Esophagus muscularis mucosa (tissue), 4 donors: Measurements from ENCODE around the gene SLX4. TPM values are rescaled to one million over a fixed set of nuclear protein-coding genes. Genes with fewer than 3 reads are reported as not detected.

Experiments used
- DNase-seq: peaks from one replicate; pipeline ENCODE4 v3.0.0-alpha.2; 2017; ENCODE audit errors: extremely low spot score
- H3K27ac ChIP-seq, 4 donors: fragments of 200-600 bp; sonication (generic); replicated peaks in 1 of 4; 1 replicate in 3 of 4; 2 replicates in 1 of 4; pipeline ENCODE4 v1.5.1; 2016 to 2019; ENCODE audit warnings: mild to moderate bottlenecking in 1 of 4
- H3K27me3 ChIP-seq, 4 donors: fragments of 200-600 bp; sonication (generic); one replicate each; pipeline versions ENCODE4 v1.5.1 to v1.6.0; 2016 to 2019
- H3K36me3 ChIP-seq, 4 donors: fragments of 200-600 bp; sonication (generic); one replicate each; pipeline ENCODE4 v1.5.1; 2016 to 2019
- H3K4me1 ChIP-seq, 4 donors: fragments of 200-600 bp; sonication (generic); one replicate each; pipeline ENCODE4 v1.5.1; 2016 to 2019
- H3K4me3 ChIP-seq, 4 donors: fragments of 200-600 bp; sonication (generic); 1 replicate in 2 of 4; 2 replicates in 2 of 4; pipeline ENCODE4 v1.5.1; 2016 to 2019; ENCODE audit warnings: mild to moderate bottlenecking in 4 of 4, moderate library complexity in 1 of 4
- H3K9me3 ChIP-seq, 4 donors: fragments of 200-600 bp; sonication (generic); 1 replicate in 3 of 4; 2 replicates in 1 of 4; pipeline ENCODE4 v1.5.1; 2016 to 2019
- EP300 ChIP-seq: sonication (generic); formaldehyde crosslinking; IDR thresholded peaks from one replicate; pipeline ENCODE4 v1.6.1; 2017; ENCODE audit warnings: antibody characterized with exemption
- POLR2A ChIP-seq: fragments of 450-650 bp; IDR thresholded peaks from one replicate; pipeline ENCODE4 v1.6.1; 2017; ENCODE audit warnings: antibody characterized with exemption, moderate library complexity, mild to moderate bottlenecking, low read depth
- POLR2AphosphoS5 ChIP-seq, 2 donors: sonication (generic); formaldehyde crosslinking; IDR thresholded peaks; one replicate each; pipeline ENCODE4 v1.6.1; 2017; ENCODE audit warnings: antibody characterized with exemption in 2 of 2
- WGBS: methylation state at CpG from one replicate; pipeline ENCODE4 v1.1.5; 2018; 5-methylcytosine and 5-hydroxymethylcytosine counted together
- intact Hi-C: fragments of 100-400 bp; cut with DNase I; formaldehyde crosslinking; loops from one replicate; pipeline ENCODE4 v1.15.1; 2023
- total RNA-seq, 4 donors: library from RNA; depleted of rRNA; stranded (reverse); fragments of >200 nt; gene quantifications; one replicate each; pipeline versions ENCODE4 v1.1.0 to v1.2.1, GENCODE V29; 2016
- TF ChIP-seq, protein P1 (sequence below), 3 experiments: fragments of 200-600 bp in 2 of 3; fragments of 450-650 bp in 1 of 3; sonication (generic) in 2 of 3; IDR thresholded peaks; one replicate each; pipeline ENCODE4 v1.5.1; 2017 to 2019; ENCODE audit warnings: antibody characterized with exemption in 3 of 3, mild to moderate bottlenecking in 2 of 3, moderate library complexity in 1 of 3

SLX4 gene
- total RNA-seq, 4 donors from 2014 or later = 3.0 to 5.8 (median 3.9) TPM

DNA sequence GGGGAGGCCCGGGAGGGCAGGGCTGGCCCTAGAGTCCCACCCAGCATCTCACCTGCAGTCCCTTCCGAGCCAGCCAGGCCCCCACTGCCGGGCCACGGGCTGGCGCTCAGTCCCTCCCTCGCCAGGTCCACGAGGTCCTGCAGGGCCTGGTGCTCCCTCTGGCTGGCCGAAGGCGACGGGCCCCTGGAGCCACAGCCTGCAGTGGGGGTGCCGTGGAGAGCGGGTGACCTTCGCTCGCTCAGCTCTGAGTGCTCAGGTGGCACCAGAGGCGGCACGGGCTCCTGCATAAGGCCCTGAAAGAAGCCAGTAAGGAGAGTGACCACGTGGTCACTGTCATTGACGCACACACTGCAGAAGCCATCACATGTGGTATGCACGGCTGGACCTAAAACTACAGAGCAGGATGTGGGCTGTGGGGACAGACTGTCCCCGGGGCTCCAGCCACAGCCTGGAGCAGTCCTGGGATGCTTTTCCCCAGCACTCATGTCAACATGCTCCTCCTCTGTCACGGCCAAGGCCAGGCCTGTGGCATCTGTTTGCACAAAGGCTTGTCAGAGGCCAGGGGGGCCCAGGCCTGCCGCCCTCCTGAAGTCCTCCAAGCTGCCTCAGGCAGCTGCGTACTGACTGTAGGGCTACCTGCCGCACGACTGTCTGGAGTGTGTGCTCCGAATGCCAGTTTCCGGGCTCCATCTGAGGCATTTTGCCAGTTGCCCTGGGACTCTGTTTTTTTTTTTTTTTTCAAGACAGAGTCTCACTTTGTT is 15.1 kb downstream of the SLX4 start:
- Histone ChIP-seq H3K4me1 (no peaks in the 10 kb centered on the region), H3K4me3 (no peak overlapping the region), H3K27ac (no peak overlapping the region), H3K36me3 (peaks cover 8 to 75% (median 30%) of the 10 kb centered on the region in 4 donors), H3K9me3 (no peaks in the 10 kb centered on the region), H3K27me3 (no peaks in the 10 kb centered on the region)
- intact Hi-C loops = no loop called here
- TF ChIP-seq, protein P1, sequence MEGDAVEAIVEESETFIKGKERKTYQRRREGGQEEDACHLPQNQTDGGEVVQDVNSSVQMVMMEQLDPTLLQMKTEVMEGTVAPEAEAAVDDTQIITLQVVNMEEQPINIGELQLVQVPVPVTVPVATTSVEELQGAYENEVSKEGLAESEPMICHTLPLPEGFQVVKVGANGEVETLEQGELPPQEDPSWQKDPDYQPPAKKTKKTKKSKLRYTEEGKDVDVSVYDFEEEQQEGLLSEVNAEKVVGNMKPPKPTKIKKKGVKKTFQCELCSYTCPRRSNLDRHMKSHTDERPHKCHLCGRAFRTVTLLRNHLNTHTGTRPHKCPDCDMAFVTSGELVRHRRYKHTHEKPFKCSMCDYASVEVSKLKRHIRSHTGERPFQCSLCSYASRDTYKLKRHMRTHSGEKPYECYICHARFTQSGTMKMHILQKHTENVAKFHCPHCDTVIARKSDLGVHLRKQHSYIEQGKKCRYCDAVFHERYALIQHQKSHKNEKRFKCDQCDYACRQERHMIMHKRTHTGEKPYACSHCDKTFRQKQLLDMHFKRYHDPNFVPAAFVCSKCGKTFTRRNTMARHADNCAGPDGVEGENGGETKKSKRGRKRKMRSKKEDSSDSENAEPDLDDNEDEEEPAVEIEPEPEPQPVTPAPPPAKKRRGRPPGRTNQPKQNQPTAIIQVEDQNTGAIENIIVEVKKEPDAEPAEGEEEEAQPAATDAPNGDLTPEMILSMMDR (IDR thresholded peaks at IDR 0.05) = no peak
- TF ChIP-seq EP300 = no peak
- no peak for TF ChIP-seq POLR2A
- no peak for TF ChIP-seq POLR2AphosphoS5 (IDR thresholded peaks at IDR 0.05)
- no peak for DNase-seq
- WGBS = 86% methylated on average over 25 of the region's 27 CpGs

DNA sequence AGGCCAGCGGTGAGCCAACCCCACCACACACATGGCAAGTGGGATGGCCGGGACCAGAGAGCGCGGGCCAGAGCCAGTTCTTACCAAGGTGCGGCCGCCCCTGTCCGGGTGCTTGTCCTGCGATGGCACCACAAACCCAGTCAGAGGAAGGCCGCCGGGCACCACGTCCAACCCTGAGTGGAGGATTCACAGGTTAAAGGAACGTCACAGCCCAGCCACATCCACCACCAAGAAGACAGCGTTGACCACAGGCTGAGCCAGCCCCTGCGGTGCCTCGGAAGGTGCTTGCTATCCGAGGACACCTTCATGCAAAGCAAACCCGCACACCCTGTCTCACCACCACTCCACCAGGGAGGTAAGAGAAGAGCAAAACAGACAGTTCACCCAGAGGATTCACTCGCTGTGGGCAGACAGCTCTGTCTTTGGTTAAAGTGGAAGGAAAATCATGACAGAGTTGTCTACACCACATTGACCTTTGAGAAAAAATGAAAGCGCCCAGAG is 15.8 kb downstream of the SLX4 start:
- no peak for DNase-seq
- Histone ChIP-seq H3K4me3 (no peak overlapping the region), H3K36me3 (peaks cover 4 to 75% (median 30%) of the 10 kb centered on the region in 4 donors), H3K4me1 (no peaks in the 10 kb centered on the region), H3K9me3 (no peaks in the 10 kb centered on the region), H3K27me3 (no peaks in the 10 kb centered on the region), H3K27ac (no peak overlapping the region)
- TF ChIP-seq POLR2A = no peak
- no peak for TF ChIP-seq EP300
- no peak for TF ChIP-seq POLR2AphosphoS5 (IDR thresholded peaks at IDR 0.05)
- TF ChIP-seq, protein P1 (IDR thresholded peaks at IDR 0.05) = no peak
- 97% methylated on average over 19 of the region's 19 CpGs for WGBS
- intact Hi-C loops = no loop called here

DNA sequence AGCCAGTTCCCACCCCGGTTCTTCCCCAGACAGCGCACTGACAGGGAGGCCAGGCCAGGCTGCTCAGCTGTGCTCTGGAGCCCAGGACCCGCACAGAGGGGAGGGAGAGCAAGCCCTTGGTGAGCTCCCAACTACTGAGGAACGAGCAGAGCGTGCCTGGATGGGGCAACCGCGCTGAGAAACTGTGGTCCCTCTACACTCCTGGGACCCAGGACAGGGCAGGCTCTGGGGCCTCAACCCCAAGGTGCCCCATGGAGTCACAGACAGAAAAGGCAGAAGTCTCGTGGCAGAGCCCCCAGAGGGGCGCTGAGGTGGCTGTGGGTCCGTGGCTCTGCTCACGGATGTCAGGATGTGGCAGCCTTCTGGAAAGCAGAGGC is 16.3 kb downstream of the SLX4 start:
- H3K27me3 ChIP-seq = no peaks in the 10 kb centered on the region
- no peak for DNase-seq
- intact Hi-C loops = no loop called here
- WGBS = 100% methylated on average over 3 of the region's 11 CpGs
- no peak overlapping the region for H3K4me3 ChIP-seq
- H3K9me3 ChIP-seq = no peaks in the 10 kb centered on the region
- H3K4me1 ChIP-seq = no peaks in the 10 kb centered on the region
- TF ChIP-seq, protein P1 (IDR thresholded peaks at IDR 0.05) = no peak
- no peak for TF ChIP-seq EP300
- H3K36me3 ChIP-seq = peaks cover 5 to 77% (median 30%) of the 10 kb centered on the region in 4 donors
- no peak overlapping the region for H3K27ac ChIP-seq

DNA sequence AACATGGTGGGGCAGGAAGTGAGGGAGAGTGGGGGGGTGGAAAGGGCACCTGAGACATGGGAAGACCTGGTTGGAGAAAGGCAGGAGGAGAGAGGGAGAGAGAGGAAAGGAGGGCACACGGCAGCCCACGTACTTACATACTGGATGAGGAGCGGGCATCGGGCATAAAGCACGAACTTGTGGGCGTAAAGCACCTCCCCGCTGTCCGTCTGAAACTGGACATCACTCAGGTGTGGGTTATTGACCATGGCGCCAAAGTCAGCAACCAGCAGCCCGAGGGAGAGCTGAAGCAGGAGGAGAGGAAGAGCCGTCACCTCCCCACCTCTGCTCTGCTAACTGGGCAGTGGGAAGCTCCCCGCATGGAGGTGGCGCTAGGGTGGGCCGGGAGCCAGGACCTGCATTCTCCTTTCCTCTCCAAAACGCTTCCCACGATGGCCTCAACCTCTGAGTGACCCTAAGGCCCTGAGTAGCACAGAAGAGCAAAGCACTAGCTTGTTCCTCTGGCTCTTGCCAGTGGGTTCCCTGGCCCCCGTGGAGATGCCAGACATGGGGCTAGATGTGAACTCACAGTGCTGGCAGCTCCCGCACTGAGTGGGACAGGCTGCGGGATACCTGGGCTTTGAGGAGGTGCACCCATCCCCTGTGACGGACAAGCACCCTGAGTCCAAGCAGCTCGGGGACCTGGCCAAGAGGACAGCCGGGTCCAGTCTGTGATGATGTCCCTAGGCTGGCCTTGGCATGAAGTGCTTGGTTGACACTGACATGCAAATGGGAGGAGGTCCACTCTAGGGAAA is 16.9 kb downstream of the SLX4 start:
- H3K4me3 ChIP-seq = no peak overlapping the region
- no peaks in the 10 kb centered on the region for H3K27me3 ChIP-seq
- peaks cover 3 to 77% (median 29%) of the 10 kb centered on the region in 4 donors for H3K36me3 ChIP-seq
- 95% methylated on average over 22 of the region's 22 CpGs for WGBS
- intact Hi-C loops = no loop called here
- DNase-seq = no peak
- no peaks in the 10 kb centered on the region for H3K4me1 ChIP-seq
- H3K9me3 ChIP-seq = no peaks in the 10 kb centered on the region
- TF ChIP-seq POLR2AphosphoS5 (IDR thresholded peaks at IDR 0.05) = no peak
- no peak for TF ChIP-seq POLR2A
- TF ChIP-seq EP300 = no peak
- TF ChIP-seq, protein P1 (IDR thresholded peaks at IDR 0.05) = no peak
- H3K27ac ChIP-seq = no peak overlapping the region
